Measurements from ENCODE around the gene ASTN2. TPM values are rescaled to one million over a fixed set of nuclear protein-coding genes. Genes with fewer than 3 reads are reported as not detected.

The ASTN2 gene
- total and polyA plus RNA-seq, 9 of the 15 experiments (the other 6 are each of a cell fraction or from before 2014, with no cell fraction given), result 0.56 to 3.5 (median 1.9) TPM

DNA sequence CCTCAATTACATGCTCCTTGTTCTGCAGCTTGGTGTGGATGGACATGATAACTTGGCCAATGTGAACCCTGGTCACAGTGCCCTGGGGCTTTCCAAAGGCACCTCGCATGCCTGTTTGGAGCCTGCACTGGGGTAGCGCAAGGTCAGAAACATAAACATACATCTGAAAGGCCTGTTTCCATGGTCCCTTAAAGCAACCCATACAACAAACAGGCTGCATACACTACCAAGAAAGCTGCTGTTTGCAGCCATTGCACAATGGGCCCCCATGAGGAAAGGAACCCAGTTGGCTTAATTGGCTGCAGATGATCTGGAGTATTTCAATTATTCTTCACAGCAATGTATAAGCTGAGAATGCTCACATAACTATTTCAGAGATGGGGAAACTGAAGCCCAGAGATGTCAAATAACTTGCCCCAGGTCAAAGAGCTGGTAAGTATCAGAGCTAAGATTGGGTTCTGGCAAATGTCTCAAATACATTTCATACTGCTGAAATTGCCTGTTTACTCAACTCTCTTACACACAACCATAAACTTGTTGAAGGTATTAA lies 233.9 kb downstream of the ASTN2 start:
- DNase-seq (ENCODE audit: extremely low read depth in 1 of 4, low spot score in 3 of 4) (no peak), ATAC-seq (no peak), FAIRE-seq (no peak)
- no peaks in the 10 kb centered on the region for H3K9me1 ChIP-seq (ENCODE audit: control insufficient read depth, insufficient read depth, low read length)
- ChIA-PET CTCF (ENCODE audit: low intra/inter-chr PET ratio) (no interaction called here), POLR2A (no interaction called here)
- no peak for TF ChIP-seq PHF8 (IDR thresholded peaks at IDR 0.05; ENCODE audit: borderline replicate concordance, low read length)
- TF ChIP-seq ZNF57 (CRISPR knock-in tag; IDR thresholded peaks at IDR 0.05), result no peak
- TF ChIP-seq, protein P1, sequence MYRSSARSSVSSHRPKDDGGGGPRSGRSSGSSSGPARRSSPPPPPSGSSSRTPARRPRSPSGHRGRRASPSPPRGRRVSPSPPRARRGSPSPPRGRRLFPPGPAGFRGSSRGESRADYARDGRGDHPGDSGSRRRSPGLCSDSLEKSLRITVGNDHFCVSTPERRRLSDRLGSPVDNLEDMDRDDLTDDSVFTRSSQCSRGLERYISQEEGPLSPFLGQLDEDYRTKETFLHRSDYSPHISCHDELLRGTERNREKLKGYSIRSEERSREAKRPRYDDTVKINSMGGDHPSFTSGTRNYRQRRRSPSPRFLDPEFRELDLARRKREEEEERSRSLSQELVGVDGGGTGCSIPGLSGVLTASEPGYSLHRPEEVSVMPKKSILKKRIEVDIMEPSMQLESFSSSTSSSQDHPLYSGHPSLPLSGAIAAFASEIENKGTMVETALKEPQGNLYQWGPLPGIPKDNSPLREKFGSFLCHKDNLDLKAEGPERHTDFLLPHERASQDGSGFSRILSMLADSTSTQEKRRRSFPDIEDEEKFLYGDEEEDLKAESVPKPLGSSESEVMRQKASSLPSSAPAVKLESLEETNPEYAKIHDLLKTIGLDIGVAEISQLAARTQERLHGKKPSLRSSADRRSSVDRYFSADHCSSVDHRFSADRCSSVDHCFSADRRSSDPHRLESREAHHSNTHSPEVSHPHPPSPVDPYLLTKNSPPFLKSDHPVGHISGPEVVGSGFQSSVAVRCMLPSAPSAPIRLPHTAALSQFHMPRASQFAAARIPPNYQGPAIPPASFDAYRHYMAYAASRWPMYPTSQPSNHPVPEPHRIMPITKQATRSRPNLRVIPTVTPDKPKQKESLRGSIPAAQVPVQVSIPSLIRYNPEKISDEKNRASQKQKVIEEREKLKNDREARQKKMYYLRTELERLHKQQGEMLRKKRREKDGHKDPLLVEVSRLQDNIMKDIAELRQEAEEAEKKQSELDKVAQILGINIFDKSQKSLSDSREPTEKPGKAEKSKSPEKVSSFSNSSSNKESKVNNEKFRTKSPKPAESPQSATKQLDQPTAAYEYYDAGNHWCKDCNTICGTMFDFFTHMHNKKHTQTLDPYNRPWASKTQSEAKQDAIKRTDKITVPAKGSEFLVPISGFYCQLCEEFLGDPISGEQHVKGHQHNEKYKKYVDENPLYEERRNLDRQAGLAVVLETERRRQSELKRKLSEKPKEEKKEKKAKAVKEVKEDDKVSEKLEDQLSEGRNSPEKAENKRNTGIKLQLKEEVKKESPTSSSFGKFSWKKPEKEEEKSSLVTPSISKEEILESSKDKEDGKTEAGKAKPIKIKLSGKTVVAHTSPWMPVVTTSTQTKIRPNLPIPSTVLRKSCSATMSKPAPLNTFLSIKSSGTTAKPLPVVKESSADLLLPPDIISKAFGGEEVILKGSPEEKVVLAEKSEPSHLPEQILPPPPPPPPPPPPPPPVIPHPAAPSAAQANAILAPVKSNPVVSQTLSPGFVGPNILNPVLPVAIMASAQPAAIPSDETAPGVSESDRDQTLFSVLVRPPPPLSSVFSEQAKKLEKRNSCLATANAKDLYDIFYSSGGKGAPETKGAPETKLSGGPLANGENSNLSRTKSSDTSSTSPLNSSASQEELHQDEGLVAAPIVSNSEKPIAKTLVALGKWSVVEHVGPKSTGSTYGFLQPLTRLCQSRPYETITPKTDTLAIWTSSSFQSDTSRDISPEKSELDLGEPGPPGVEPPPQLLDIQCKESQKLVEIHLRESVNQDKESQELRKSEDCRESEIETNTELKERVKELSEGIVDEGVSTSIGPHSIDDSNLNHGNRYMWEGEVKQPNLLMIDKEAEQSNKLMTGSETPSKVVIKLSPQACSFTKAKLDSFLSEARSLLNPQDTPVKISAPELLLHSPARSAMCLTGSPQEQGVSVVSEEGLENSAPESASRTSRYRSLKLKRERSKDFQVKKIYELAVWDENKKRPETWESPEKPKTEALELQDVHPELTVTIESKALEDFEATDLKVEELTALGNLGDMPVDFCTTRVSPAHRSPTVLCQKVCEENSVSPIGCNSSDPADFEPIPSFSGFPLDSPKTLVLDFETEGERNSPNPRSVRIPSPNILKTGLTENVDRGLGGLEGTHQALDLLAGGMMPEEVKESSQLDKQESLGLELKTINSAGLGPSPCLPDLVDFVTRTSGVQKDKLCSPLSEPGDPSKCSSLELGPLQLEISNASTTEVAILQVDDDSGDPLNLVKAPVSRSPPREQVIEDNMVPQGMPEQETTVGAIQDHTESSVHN (IDR thresholded peaks at IDR 0.05; ENCODE audit: borderline replicate concordance in 1 of 2, low read depth in 1 of 2), result no peak
- TF ChIP-seq, protein P2, sequence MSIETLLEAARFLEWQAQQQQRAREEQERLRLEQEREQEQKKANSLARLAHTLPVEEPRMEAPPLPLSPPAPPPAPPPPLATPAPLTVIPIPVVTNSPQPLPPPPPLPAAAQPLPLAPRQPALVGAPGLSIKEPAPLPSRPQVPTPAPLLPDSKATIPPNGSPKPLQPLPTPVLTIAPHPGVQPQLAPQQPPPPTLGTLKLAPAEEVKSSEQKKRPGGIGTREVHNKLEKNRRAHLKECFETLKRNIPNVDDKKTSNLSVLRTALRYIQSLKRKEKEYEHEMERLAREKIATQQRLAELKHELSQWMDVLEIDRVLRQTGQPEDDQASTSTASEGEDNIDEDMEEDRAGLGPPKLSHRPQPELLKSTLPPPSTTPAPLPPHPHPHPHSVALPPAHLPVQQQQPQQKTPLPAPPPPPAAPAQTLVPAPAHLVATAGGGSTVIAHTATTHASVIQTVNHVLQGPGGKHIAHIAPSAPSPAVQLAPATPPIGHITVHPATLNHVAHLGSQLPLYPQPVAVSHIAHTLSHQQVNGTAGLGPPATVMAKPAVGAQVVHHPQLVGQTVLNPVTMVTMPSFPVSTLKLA (conservative IDR thresholded peaks at IDR 0.05), result no peak
- no peaks in the 10 kb centered on the region for H3K4me1 ChIP-seq (replicated peaks in 1 of 2; ENCODE audit: control insufficient read depth in 2 of 2, insufficient read depth in 2 of 2, low read length in 2 of 2)
- no peak overlapping the region for H3K4me3 ChIP-seq
- H3K79me2 ChIP-seq (ENCODE audit: control insufficient read depth, insufficient read depth, low read length), result no peaks in the 10 kb centered on the region
- no peaks in the 10 kb centered on the region for H3K27me3 ChIP-seq (ENCODE audit: control insufficient read depth in 2 of 2, insufficient read depth in 2 of 2, low read length in 2 of 2)
- intact Hi-C loops (cut with micrococcal nuclease), result no loop called here
- no peaks in the 10 kb centered on the region for H3K9me3 ChIP-seq (replicated peaks; ENCODE audit: control insufficient read depth, insufficient read depth, low read depth, low read length)
- no peaks in the 10 kb centered on the region for H3K36me3 ChIP-seq (ENCODE audit: control insufficient read depth, insufficient read depth, low read length)
- 17% methylated on average over 2 of the region's 2 CpGs for WGBS (ENCODE audit: insufficient coverage, low coverage, missing lambda C conversion rate)
- no peak overlapping the region for H3K4me2 ChIP-seq (ENCODE audit: insufficient read depth, low read length)
- BruUV-seq (replicated peaks), result no TSS peak
- in situ Hi-C loops (cut with MboI), result no loop called here
- H3K9ac ChIP-seq (ENCODE audit: insufficient read depth in 1 of 2, low read depth in 2 of 2, low read length in 2 of 2), result no peak overlapping the region
- no peak overlapping the region for H2AFZ ChIP-seq (ENCODE audit: low read depth, low read length)
- H3K27ac ChIP-seq (ENCODE audit: extremely low read depth, low read depth, low read length), result no peak overlapping the region
- no peaks in the 10 kb centered on the region for H4K20me1 ChIP-seq (replicated peaks; ENCODE audit: control insufficient read depth, insufficient read depth, low read length)

All from K562 (cell line).